Bone marrow (tissue), 2 donors: ENCODE results near the gene SH3TC2.

Source experiments
- DNase-seq, 2 donors: peaks; one replicate each; lab custom pipeline; 2025; lab: John Stamatoyannopoulos, UW

SH3TC2 gene

GRCh38 chr5:149060325-149060724, 2.5 kb downstream of the SH3TC2 start:
- no peak for DNase-seq

GRCh38 chr5:149056616-149057165, 6.2 kb downstream of the SH3TC2 start:
- DNase-seq: no peak

GRCh38 chr5:149054416-149054815, 8.4 kb downstream of the SH3TC2 start:
- no peak for DNase-seq

GRCh38 chr5:149053072-149053695, 9.7 kb downstream of the SH3TC2 start:
- DNase-seq: no peak

GRCh38 chr5:149049371-149049781, 13.5 kb downstream of the SH3TC2 start:
- DNase-seq: no peak

GRCh38 chr5:149048811-149049210, 14.1 kb downstream of the SH3TC2 start:
- no peak for DNase-seq

GRCh38 chr5:149047462-149047861, 15.4 kb downstream of the SH3TC2 start:
- no peak for DNase-seq

GRCh38 chr5:149046196-149046829, 16.5 kb downstream of the SH3TC2 start:
- no peak for DNase-seq

- no peak for DNase-seq
These were observed 17.8 kb downstream of the SH3TC2 start for GRCh38 chr5:149045089-149045460.

- DNase-seq: no peak
These were observed 18.3 kb downstream of the SH3TC2 start for GRCh38 chr5:149044453-149045088.

GRCh38 chr5:149043641-149044040, 19.2 kb downstream of the SH3TC2 start:
- no peak for DNase-seq

- no peak for DNase-seq
These were observed 20.0 kb downstream of the SH3TC2 start for GRCh38 chr5:149042865-149043264.

- no peak for DNase-seq
These were observed 21.6 kb downstream of the SH3TC2 start for GRCh38 chr5:149041242-149041641.

- no peak for DNase-seq
These were observed 22.4 kb downstream of the SH3TC2 start for GRCh38 chr5:149040421-149040820.

- peak in 1 of 2 donors; percentile 49 for DNase-seq
These were observed 23.4 kb downstream of the SH3TC2 start for GRCh38 chr5:149039506-149039905.

GRCh38 chr5:149038336-149039080, 24.4 kb downstream of the SH3TC2 start:
- no peak for DNase-seq

- DNase-seq: peak in 1 of 2 donors; percentile 57
These were observed 25.0 kb downstream of the SH3TC2 start for GRCh38 chr5:149037817-149038216.

GRCh38 chr5:149036970-149037369, 25.9 kb downstream of the SH3TC2 start:
- no peak for DNase-seq

- no peak for DNase-seq
These were observed 26.7 kb downstream of the SH3TC2 start for GRCh38 chr5:149036168-149036567.

GRCh38 chr5:149035372-149035790, 27.5 kb downstream of the SH3TC2 start:
- peak; percentile 13 to 59 for DNase-seq

- DNase-seq: no peak
These were observed 31.9 kb downstream of the SH3TC2 start for GRCh38 chr5:149030838-149031397.

- DNase-seq: no peak
These were observed 32.5 kb downstream of the SH3TC2 start for GRCh38 chr5:149030392-149030791.
